ENCODE results near the gene TP53BP2. TPM values are rescaled to one million over a fixed set of nuclear protein-coding genes. Genes with fewer than 3 reads are reported as not detected.

TP53BP2 gene
- total RNA-seq, 1 donor from 2014 or later = 22.6 TPM

DNA sequence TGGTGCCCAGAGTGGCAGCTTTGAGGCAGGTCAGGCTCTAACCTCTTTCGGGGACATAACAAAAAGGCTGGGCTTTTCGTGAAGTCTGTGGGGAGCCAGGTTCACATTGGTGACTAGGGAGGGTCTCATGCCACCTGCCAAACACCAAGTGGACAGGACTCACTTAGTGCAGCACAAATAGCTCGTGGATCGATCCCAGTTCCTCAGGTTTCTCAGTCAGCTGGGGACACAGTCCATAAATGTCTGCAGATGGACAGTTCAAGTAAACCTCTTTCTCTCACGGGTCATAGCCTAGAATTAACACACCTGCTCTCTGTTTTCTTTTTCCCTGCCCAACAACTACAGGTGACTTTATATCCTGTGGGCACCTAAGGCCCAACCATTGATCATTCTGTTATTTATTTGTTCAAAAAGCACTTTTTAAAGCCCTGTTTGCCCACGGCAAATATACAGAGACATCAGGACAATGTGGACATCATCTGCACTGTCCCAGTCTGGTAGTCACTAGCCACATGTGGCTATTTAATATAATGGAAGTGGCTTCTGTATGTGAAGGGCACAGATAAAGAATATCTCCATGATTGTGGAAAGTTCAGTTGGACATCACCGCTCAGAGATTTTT is 79.9 kb downstream of the TP53BP2 start:
- no peaks in the 10 kb centered on the region for H3K27me3 ChIP-seq (ENCODE audit: control insufficient read depth, insufficient read depth, low read length)
- FAIRE-seq (no peak), DNase-seq (ENCODE audit: low read depth) (no peak)
- peaks cover 36% of the 10 kb centered on the region for H3K36me3 ChIP-seq (ENCODE audit: control insufficient read depth, insufficient read depth, low read length)
- TF ChIP-seq, protein P1, sequence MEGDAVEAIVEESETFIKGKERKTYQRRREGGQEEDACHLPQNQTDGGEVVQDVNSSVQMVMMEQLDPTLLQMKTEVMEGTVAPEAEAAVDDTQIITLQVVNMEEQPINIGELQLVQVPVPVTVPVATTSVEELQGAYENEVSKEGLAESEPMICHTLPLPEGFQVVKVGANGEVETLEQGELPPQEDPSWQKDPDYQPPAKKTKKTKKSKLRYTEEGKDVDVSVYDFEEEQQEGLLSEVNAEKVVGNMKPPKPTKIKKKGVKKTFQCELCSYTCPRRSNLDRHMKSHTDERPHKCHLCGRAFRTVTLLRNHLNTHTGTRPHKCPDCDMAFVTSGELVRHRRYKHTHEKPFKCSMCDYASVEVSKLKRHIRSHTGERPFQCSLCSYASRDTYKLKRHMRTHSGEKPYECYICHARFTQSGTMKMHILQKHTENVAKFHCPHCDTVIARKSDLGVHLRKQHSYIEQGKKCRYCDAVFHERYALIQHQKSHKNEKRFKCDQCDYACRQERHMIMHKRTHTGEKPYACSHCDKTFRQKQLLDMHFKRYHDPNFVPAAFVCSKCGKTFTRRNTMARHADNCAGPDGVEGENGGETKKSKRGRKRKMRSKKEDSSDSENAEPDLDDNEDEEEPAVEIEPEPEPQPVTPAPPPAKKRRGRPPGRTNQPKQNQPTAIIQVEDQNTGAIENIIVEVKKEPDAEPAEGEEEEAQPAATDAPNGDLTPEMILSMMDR (IDR thresholded peaks at IDR 0.05; ENCODE audit: insufficient read depth, low read length, severe bottlenecking) = no peak
- no peak overlapping the region for H3K4me3 ChIP-seq (ENCODE audit: low read depth, low read length)

DNA sequence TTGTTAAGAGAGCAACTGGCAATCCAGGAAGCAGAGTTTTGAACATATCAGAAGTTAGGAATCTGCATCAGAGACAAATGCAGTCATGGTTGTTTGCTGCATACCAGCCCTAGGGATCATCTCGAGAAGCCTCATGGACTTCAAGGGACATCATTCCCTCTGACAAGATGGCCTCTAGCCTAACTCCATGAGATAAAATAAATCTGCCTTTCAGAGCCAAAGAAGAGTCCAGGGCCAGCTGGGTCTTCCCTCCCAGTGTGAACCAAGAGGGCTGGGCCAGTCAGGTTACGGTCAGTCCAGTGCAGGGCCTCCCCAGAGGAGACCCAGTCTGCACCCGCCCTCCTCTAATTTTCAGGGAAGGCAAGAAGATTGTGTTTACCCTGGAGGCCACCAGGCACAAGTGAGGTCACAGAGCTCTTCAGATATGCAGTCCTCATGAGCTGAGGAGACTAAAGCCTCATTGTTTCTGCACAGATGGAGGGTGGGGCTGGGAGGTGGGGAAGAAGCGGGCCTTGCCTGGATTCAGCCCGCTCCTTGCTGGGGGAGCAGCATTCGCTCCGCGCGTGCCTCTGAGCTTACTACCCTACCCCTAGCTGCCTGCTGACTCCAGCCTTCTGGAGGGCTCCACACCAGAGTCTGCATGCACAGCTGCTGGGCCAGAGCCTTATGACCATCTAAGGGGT is 80.6 kb downstream of the TP53BP2 start:
- TF ChIP-seq, protein P1 (IDR thresholded peaks at IDR 0.05; ENCODE audit: insufficient read depth, low read length, severe bottlenecking) = no peak
- no peak for FAIRE-seq
- peaks cover 40% of the 10 kb centered on the region for H3K36me3 ChIP-seq (ENCODE audit: control insufficient read depth, insufficient read depth, low read length)

DNA sequence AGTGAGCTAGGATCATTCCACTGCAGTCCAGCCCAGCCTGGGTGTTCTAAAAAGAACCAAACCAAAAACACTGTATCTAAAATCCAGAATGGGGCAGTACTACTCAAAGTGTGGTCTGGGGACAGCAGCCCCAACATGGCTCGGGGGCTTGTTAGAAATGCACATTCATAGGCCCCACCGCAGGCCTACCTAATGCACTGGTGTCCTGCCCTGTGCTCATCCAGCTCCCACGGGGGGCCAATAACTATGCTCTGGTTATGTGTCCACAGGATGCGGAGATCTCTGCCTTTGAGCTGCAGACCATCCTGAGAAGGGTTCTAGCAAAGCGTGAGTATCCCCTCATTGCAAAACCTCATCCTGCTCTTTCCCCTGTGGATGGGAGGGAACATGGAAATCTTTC is 81.9 kb downstream of the TP53BP2 start:
- TF ChIP-seq, protein P1 (IDR thresholded peaks at IDR 0.05; ENCODE audit: insufficient read depth, low read length, severe bottlenecking) = no peak
- no peak for FAIRE-seq
- DNase-seq (ENCODE audit: low read depth) = no peak
- no peaks in the 10 kb centered on the region for H3K27me3 ChIP-seq (ENCODE audit: control insufficient read depth, insufficient read depth, low read length)
- H3K4me3 ChIP-seq (ENCODE audit: low read depth, low read length) = no peak overlapping the region
- H3K36me3 ChIP-seq (ENCODE audit: control insufficient read depth, insufficient read depth, low read length) = peaks cover 45% of the 10 kb centered on the region

More for the DNA sequence above, 80.6 kb downstream of the TP53BP2 start:
- Histone ChIP-seq H3K27me3 (ENCODE audit: control insufficient read depth, insufficient read depth, low read length) (no peaks in the 10 kb centered on the region), H3K4me3 (ENCODE audit: low read depth, low read length) (no peak overlapping the region)
- no peak for DNase-seq (ENCODE audit: low read depth)

DNA sequence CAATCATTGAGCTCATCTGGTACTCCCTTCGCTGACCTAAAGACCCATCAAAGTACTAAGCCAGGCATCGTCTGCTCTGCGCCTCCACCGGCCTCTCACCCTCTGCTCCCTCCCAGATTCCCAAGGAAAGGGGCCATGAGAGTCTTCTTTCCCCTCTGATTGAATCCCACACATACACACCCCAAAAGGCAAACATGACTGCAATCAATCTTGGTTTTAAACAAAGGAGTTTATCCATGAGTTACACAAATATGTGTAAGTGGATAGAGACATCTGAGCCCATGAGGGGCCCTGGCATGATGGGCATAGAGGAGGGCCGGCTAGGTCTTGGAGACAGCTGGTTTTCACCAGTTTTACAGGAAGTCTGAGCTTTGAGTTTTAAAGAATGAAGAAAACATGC is 82.5 kb downstream of the TP53BP2 start:
- Histone ChIP-seq H3K4me3 (ENCODE audit: low read depth, low read length) (no peak overlapping the region), H3K36me3 (ENCODE audit: control insufficient read depth, insufficient read depth, low read length) (peaks cover 46% of the 10 kb centered on the region), H3K27me3 (ENCODE audit: control insufficient read depth, insufficient read depth, low read length) (no peaks in the 10 kb centered on the region)
- TF ChIP-seq, protein P1 (IDR thresholded peaks at IDR 0.05; ENCODE audit: insufficient read depth, low read length, severe bottlenecking) = no peak
- DNase-seq (ENCODE audit: low read depth) (no peak), FAIRE-seq (no peak)

DNA sequence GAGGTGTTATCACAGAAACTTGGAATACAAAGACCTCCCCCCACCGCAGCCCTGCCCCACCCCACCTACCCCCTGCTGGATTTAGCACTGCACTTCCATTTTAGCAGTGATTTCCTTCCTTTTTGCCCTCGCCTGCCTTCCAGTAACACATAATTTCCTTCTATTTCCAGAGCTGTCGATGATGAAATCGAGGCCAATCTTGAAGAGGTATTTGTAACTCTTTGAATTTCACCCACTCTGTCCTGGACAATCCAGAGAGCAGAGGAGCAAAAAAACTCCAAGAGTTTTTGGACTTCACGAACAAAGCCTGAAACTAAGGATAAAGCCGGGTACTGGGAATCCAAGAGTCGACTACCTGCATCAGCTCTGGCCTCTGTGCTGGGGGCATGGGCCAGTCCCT is 84.3 kb downstream of the TP53BP2 start:
- H3K36me3 ChIP-seq (ENCODE audit: control insufficient read depth, insufficient read depth, low read length) = peaks cover 56% of the 10 kb centered on the region
- TF ChIP-seq, protein P1 (IDR thresholded peaks at IDR 0.05; ENCODE audit: insufficient read depth, low read length, severe bottlenecking) = no peak
- no peak overlapping the region for H3K4me3 ChIP-seq (ENCODE audit: low read depth, low read length)
- DNase-seq (ENCODE audit: low read depth) (no peak), FAIRE-seq (no peak)
- H3K27me3 ChIP-seq (ENCODE audit: control insufficient read depth, insufficient read depth, low read length) = no peaks in the 10 kb centered on the region

All from bronchial epithelial cell (primary cell).